IMR-90 (cell line): Measurements from ENCODE around the gene SYTL2. TPM values are rescaled to one million over a fixed set of nuclear protein-coding genes. Genes with fewer than 3 reads are reported as not detected.

Source experiments
- ATAC-seq: fragments of 200-7000 bp; cut with Tn5 transposase; 2 replicates; pipeline ENCODE4 v1.9.1; 2020; ENCODE audit warnings: low read depth, mild to moderate bottlenecking, moderate library complexity
- BruUV-seq: library from RNA; stranded (reverse); fragments of 400-500 nt; replicated peaks from 2 replicates; lab custom pipeline; 2021; lab: Mats Ljungman, UMichigan
- CTCF ChIA-PET: fragments of 300-600 bp; formaldehyde crosslinking; extraction: SDS; loops from one replicate; lab custom pipeline; 2021; ENCODE audit warnings: antibody characterized with exemption; lab: Yijun Ruan, JAX
- POLR2A ChIA-PET: fragments of 300-600 bp; sonication (Branson Sonifier 250); formaldehyde crosslinking; loops from one replicate; lab custom pipeline; 2022; ENCODE audit warnings: antibody characterized with exemption; ENCODE audit not compliant: unreplicated experiment; lab: Charles Lee
- DNase-seq: peaks from one replicate; pipeline ENCODE4 v3.0.0; 2013
- H2AFZ ChIP-seq: replicated peaks from 2 replicates; pipeline ENCODE3; 2013; ENCODE audit warnings: low read length, mild to moderate bottlenecking; ENCODE audit not compliant: poor library complexity
- H2AK5ac ChIP-seq: 2 replicates; pipeline ENCODE4 v1.6.1; 2013; ENCODE audit warnings: low read depth, low read length, inconsistent platforms
- H2AK9ac ChIP-seq: replicated peaks from 2 replicates; pipeline ENCODE3; 2013; ENCODE audit warnings: mild to moderate bottlenecking, low read depth, low read length, moderate library complexity; ENCODE audit not compliant: poor library complexity
- H2BK120ac ChIP-seq: 2 replicates; pipeline ENCODE4 v1.6.1; 2013; ENCODE audit warnings: low read depth, low read length, inconsistent platforms
- H2BK15ac ChIP-seq: 3 replicates; pipeline ENCODE4 v1.6.1; 2013; ENCODE audit warnings: low read depth, low read length, inconsistent platforms
- H2BK20ac ChIP-seq: 2 replicates; pipeline ENCODE4 v1.6.1; 2013; ENCODE audit warnings: low read depth, mild to moderate bottlenecking, inconsistent platforms, low read length, moderate library complexity
- H2BK5ac ChIP-seq: 2 replicates; pipeline ENCODE4 v1.6.1; 2013; ENCODE audit warnings: mild to moderate bottlenecking, low read depth, low read length, inconsistent platforms; ENCODE audit not compliant: poor library complexity, severe bottlenecking
- H3K14ac ChIP-seq: replicated peaks from 2 replicates; pipeline ENCODE4 v1.6.1; 2013; ENCODE audit warnings: low read depth, low read length, inconsistent platforms
- H3K18ac ChIP-seq: 2 replicates; pipeline ENCODE4 v1.6.1; 2013; ENCODE audit warnings: low read depth, low read length, control low read depth
- H3K23ac ChIP-seq: 2 replicates; pipeline ENCODE4 v1.6.1; 2013; ENCODE audit warnings: low read depth, low read length, inconsistent platforms
- H3K27ac ChIP-seq: 2 replicates; pipeline ENCODE4 v1.5.1; 2013; ENCODE audit warnings: mild to moderate bottlenecking, control low read depth, low read length; ENCODE audit not compliant: insufficient read depth
- H3K27me3 ChIP-seq: 2 replicates; pipeline ENCODE4 v1.6.1; 2013; ENCODE audit warnings: low read length; ENCODE audit not compliant: control insufficient read depth, insufficient read depth
- H3K36me3 ChIP-seq: 2 replicates; pipeline ENCODE4 v1.6.1; 2013; ENCODE audit warnings: low read length, mixed read lengths; ENCODE audit not compliant: control insufficient read depth, insufficient read depth
- H3K4ac ChIP-seq: 2 replicates; pipeline ENCODE4 v1.6.1; 2013; ENCODE audit warnings: low read depth, low read length, inconsistent platforms
- H3K4me1 ChIP-seq: 2 replicates; pipeline ENCODE4 v1.6.1; 2013; ENCODE audit warnings: low read length, mixed read lengths; ENCODE audit not compliant: control insufficient read depth, insufficient read depth
- H3K4me2 ChIP-seq: 2 replicates; pipeline ENCODE4 v1.6.1; 2013; ENCODE audit warnings: low read depth, mild to moderate bottlenecking, control low read depth, low read length, moderate library complexity
- H3K4me3 ChIP-seq: 2 replicates; pipeline ENCODE4 v1.5.1; 2013; ENCODE audit warnings: low read depth, mild to moderate bottlenecking, control low read depth, low read length, moderate library complexity; ENCODE audit not compliant: insufficient read depth
- H3K56ac ChIP-seq: 2 replicates; pipeline ENCODE4 v1.6.1; 2013; ENCODE audit warnings: low read length, inconsistent platforms; ENCODE audit not compliant: insufficient read depth; ENCODE audit errors: extremely low read depth
- H3K79me1 ChIP-seq, 2 experiments: 2 replicates each; pipeline ENCODE4 v1.6.1; 2013; ENCODE audit warnings: low read length in 2 of 2, inconsistent platforms in 1 of 2, low read depth in 1 of 2
- H3K9ac ChIP-seq: 2 replicates; pipeline ENCODE4 v1.6.1; 2013; ENCODE audit warnings: low read depth, low read length, control low read depth
- H3K9me1 ChIP-seq: 2 replicates; pipeline ENCODE4 v1.6.1; 2013; ENCODE audit warnings: low read length, inconsistent platforms; ENCODE audit not compliant: insufficient read depth
- H3K9me3 ChIP-seq: 2 replicates; pipeline ENCODE4 v1.6.1; 2013; ENCODE audit warnings: low read length; ENCODE audit not compliant: control insufficient read depth, insufficient read depth
- H4K20me1 ChIP-seq: 2 replicates; pipeline ENCODE4 v1.6.1; 2013; ENCODE audit warnings: low read length, inconsistent platforms; ENCODE audit not compliant: insufficient read depth
- H4K5ac ChIP-seq: 2 replicates; pipeline ENCODE4 v1.6.1; 2013; ENCODE audit warnings: mild to moderate bottlenecking, low read depth, low read length, control low read depth
- H4K8ac ChIP-seq, 2 experiments: 2 replicates each; pipeline ENCODE4 v1.6.1; 2013; ENCODE audit warnings: low read depth in 2 of 2, low read length in 2 of 2, control low read depth in 1 of 2, inconsistent platforms in 1 of 2
- H4K91ac ChIP-seq: 2 replicates; pipeline ENCODE4 v1.6.1; 2013; ENCODE audit warnings: low read depth, low read length, inconsistent platforms; ENCODE audit not compliant: insufficient read depth
- BHLHE40 ChIP-seq: fragments of 150-350 bp; IDR thresholded peaks from 2 replicates; pipeline ENCODE4 v1.6.1; 2016; ENCODE audit warnings: mild to moderate bottlenecking, low read depth, low read length
- CEBPB ChIP-seq: IDR thresholded peaks from 2 replicates; pipeline ENCODE4 v1.6.1; 2012; ENCODE audit warnings: low read depth, low read length, improper control_type of control experiment
- CHD1 ChIP-seq: IDR thresholded peaks from 2 replicates; pipeline ENCODE4 v1.6.1; 2012; ENCODE audit warnings: low read depth, low read length, improper control_type of control experiment
- MAFK ChIP-seq: IDR thresholded peaks from 2 replicates; pipeline ENCODE4 v1.6.1; 2012; ENCODE audit warnings: low read depth, low read length, improper control_type of control experiment
- MAZ ChIP-seq: IDR thresholded peaks from 2 replicates; pipeline ENCODE4 v1.6.1; 2012; ENCODE audit warnings: low read depth, mild to moderate bottlenecking, low read length, improper control_type of control experiment, moderate library complexity, borderline replicate concordance
- NFE2L2 ChIP-seq: fragments of 150-350 bp; IDR thresholded peaks from 2 replicates; pipeline ENCODE4 v1.6.1; 2016; ENCODE audit warnings: low read depth, mild to moderate bottlenecking, low read length
- POLR2A ChIP-seq: IDR thresholded peaks from 2 replicates; pipeline ENCODE4 v1.6.1; 2012; ENCODE audit warnings: mild to moderate bottlenecking, low read depth, low read length
- WGBS, 2 experiments: methylation state at CpG; one replicate each; pipeline versions ENCODE4 v1.1.5 to v1.1.7; 2013; ENCODE audit warnings: missing lambda C conversion rate in 2 of 2; ENCODE audit not compliant: insufficient read length in 1 of 2; ENCODE audit errors: extremely low coverage in 2 of 2; 5-methylcytosine and 5-hydroxymethylcytosine counted together
- dilution Hi-C: fragments of 300-500 bp; cut with HindIII; formaldehyde crosslinking; loops from one replicate; pipeline ENCODE4 v1.14.3; 2018; ENCODE audit warnings: low sequenced_read_pairs; ENCODE audit not compliant: unreplicated experiment
- in situ Hi-C: fragments of 300-500 bp; cut with MboI; formaldehyde crosslinking; loops from 3 replicates; pipeline ENCODE4 v1.14.3; 2019; ENCODE audit warnings: low sequenced_read_pairs, inconsistent platforms, mixed read lengths
- intact Hi-C: fragments of 100-400 bp; cut with micrococcal nuclease; formaldehyde crosslinking; loops from 2 replicates; pipeline ENCODE4 v1.10.0; 2022
- polyA plus RNA-seq, 3 experiments: library from polyadenylated mRNA; depleted of rRNA; stranded (reverse); fragments of >200 nt; gene quantifications; 2 replicates each; pipeline ENCODE4 v1.2.3, GENCODE V29; 2012; ENCODE audit warnings: low replicate concordance in 1 of 3
- total RNA-seq: library from RNA; depleted of rRNA; stranded (reverse); fragments of >200 nt; gene quantifications from 2 replicates; pipeline ENCODE4 v1.2.3, GENCODE V29; 2012

Gene SYTL2
- total and polyA plus RNA-seq, 2 of the 4 experiments (the other 2 are of a cell fraction), result 45.2 to 70.0 TPM

DNA sequence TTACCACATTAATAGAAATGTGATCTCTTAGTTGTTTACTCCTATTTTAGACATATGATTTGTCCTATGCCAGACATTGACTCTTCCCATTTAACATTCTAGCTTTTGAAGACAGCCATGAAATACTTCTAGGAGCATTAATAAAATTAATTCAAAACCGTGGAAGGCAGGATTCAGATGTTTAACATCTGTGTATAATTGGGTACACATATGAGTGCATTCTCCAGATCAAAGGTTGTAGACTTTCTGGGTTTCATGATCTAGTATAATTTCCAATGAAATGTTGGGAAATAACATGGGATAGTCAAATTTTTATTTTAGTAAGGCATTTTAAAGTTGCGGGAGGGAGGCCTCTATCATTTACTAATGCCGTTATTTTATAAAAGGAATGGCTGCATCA lies 89.8 kb downstream of the SYTL2 start:
- Histone ChIP-seq H2BK5ac (peak overlapping the region; percentile 34), H3K4me1 (peaks cover 15% of the 10 kb centered on the region), H2BK15ac (no peak overlapping the region), H3K18ac (no peak overlapping the region), H3K9me1 (peaks cover 5% of the 10 kb centered on the region), H3K4me3 (no peak overlapping the region), H2AK9ac (no peak overlapping the region), H2BK20ac (no peak overlapping the region), H3K27me3 (no peaks in the 10 kb centered on the region), H3K4me2 (no peak overlapping the region), H2AK5ac (no peak overlapping the region), H3K4ac (no peak overlapping the region), H3K27ac (no peak overlapping the region), H3K14ac (no peak overlapping the region), H3K36me3 (no peaks in the 10 kb centered on the region; the same call in 1 of the 2 replicates), H4K5ac (no peak overlapping the region), H2AFZ (no peak overlapping the region), H3K9me3 (no peaks in the 10 kb centered on the region), H4K8ac (no peak overlapping the region), H3K9ac (no peak overlapping the region), H2BK120ac (no peak overlapping the region), H4K91ac (no peak overlapping the region), H3K23ac (no peak overlapping the region), H4K20me1 (no peaks in the 10 kb centered on the region), H3K56ac (no peak overlapping the region), H3K79me1 (peaks cover 15 to 22% of the 10 kb centered on the region in 2 experiments; a peak in 2 of 4 replicates)
- dilution Hi-C loops (no loop called here), intact Hi-C loops (no loop called here), in situ Hi-C loops (no loop called here)
- no peak for DNase-seq
- CTCF ChIA-PET, result no interaction called here
- WGBS, 2 experiments, result no CpG with 5 or more reads among the region's 3 CpGs
- no peak for ATAC-seq
- TF ChIP-seq CEBPB (no peak), NFE2L2 (no peak), MAFK (no peak), BHLHE40 (no peak), CHD1 (no peak), MAZ (no peak), POLR2A (no peak)
- BruUV-seq, result no TSS peak
- POLR2A ChIA-PET, result no interaction called here
